DMS153 (cell line): ENCODE results near the gene HSD17B11.
"Not testable (repeated sequence)": the region's sequence is repeated elsewhere in the genome, so short reads cannot be mapped to it uniquely, and the experiment has no call there.

Experiments used
- DNase-seq: peaks from one replicate; lab custom pipeline; 2025; lab: John Stamatoyannopoulos, UW

Gene HSD17B11

DNA sequence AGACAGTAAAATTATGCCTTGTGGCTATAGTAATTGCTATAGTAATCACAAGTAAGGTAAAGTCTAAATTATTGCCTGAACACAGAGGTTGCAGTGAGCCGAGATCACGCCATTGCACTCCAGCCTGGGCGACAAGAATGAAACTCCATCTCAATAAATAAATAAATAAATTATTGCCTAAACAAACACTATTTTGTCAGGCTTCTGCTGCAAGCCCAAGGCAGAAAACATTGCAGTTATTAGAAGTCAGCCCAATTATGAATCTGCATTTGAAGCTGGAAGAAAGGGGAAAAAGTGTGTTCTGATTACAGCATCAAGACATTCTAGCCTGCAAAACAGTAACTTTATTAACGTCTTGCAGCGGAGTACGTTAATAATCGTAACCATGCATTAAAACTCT, 85.4 kb downstream of the HSD17B11 start:
- DNase-seq: no peak

DNA sequence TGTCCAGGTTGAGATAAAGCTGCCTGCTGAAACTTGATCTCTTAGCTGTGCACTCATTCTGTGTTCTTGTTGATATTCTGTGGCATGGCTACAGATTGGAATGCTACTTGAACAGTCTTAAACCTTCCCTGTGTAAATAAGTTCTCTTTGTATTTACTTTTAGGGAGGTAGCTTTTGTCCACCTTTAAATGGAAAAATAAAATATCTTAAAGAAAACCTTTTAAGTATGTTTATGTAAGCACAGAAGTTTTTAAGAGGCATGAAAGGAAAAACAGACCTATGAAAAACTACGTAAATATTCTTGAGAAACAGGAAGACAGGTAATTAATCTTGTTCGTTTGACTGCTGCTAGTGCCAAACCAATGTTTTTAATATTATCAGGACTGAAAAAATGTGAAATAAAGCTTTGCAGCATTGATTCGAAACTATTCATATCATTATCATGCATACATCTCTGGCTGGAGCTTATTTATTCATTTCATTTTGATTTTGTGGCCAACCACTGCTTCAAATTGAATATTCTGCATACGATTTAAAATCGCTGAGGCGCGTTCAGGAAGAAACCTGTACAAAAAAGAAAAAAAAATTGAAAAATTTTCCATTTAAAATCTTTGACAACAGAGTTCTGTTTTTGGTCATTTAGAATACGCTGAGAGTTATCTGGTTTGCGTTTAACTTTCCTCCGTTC, 86.1 kb downstream of the HSD17B11 start:
- peak; percentile 19 for DNase-seq

DNA sequence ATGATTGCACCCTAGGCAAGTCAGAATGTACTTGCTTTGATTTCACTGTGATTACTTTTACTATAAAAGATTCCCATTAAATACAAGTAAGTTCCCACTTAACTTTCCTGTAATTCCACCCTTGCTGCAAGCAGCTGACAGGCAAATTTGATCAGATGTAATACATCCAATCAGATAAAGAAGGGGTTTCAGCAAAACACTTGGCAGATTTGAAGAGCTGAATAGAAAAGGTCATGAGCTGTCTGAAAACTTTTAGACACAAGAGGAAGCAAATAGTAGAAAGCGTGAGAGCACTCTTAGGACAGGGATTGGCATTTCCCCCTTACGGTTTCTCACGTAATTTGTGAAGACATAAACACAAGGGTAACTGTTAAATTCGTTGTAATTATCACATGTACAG, 91.1 kb downstream of the HSD17B11 start:
- no peak for DNase-seq

DNA sequence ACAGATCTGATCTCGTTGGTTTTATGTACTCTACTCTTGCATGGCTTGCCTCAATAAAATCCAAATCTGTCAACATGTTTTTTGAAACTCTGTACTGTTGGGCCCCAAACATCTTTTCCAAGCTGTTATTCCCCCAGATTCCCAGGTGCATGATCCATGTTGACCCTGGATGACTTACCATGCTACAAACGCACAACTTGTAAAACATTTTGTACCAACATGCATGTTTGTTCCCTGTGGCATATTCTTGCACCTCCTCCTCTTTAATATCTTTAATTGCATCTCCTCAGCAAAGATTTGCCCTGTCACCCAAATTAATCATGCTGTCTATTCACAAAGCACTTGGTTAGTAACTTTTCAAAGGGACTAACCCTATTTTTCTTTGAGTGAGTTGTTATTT, 92.6 kb downstream of the HSD17B11 start:
- no peak for DNase-seq

DNA sequence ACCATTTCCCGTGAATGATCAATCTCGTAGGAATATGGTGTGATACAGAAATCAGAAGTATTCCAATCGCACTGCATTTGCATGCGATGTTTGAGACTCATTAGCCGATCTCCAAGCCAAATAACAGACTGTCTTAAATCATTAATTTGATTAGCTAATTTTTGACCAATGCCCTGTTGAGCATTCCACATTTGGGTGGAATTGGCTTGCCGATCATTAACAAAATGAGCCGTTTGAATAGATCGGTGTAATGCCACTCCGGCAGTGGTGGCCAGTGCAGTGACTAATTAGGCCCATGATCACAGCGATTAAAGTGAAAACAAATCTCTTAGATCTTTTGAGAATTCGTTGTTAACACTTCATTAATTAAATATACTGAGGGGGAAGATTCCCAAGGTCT, 96.1 kb downstream of the HSD17B11 start:
- DNase-seq: not testable (repeated sequence)

DNA sequence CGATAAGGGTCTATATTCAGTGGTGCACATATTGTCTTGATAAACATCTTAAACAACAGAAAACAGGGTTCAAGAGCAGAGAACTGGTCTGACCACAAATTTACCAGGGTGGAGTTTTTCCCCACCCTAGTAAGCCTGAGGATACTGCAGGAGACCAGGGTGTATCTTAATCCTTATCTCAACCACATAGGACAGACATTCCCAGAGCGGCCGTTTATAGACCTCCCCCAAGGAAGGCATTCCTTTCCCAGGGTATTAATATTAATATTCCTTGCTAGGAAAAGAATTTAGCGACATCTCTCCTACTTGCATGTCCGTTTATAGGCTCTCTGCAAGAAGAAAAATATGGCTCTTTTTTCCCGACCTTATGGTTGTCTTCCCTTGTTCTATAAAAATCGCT, 97.1 kb downstream of the HSD17B11 start:
- DNase-seq: not testable (repeated sequence)

DNA sequence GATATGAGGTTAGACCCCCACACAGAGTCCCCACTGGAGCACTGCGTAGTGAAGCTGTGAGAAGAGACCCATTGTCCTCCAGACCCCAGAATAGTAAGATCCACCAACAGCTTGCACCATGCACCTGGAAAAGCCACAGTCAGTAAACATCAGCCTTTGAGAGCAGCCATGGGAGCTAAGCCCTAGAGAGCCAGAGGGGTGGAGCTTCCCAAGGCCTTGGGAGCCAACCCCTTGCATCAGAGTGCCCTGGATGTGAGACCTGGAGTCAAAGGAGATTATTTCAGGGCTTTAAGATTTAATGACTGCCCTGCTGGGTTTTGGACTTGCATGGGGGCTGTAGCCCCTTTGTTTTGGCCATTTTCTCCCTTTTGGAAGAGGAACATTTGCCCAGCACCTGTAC, 104.0 kb downstream of the HSD17B11 start:
- no peak for DNase-seq
